NCI-H446 (cell line): ENCODE data around the gene GET4.
"Not testable (repeated sequence)": the region's sequence is repeated elsewhere in the genome, so short reads cannot be mapped to it uniquely, and the experiment has no call there.

ENCODE experiments used
- DNase-seq, 2 experiments: peaks; one replicate each; lab custom pipeline; 2025; lab: John Stamatoyannopoulos, UW

Gene GET4

GRCh38 chr7:845731-846130, 30.6 kb upstream of the GET4 start:
- DNase-seq, result no peak

GRCh38 chr7:846958-847650, 29.2 kb upstream of the GET4 start:
- DNase-seq, result not testable (repeated sequence)

GRCh38 chr7:847728-848127, 28.6 kb upstream of the GET4 start:
- not testable (repeated sequence) for DNase-seq

- no peak for DNase-seq
Observed at GRCh38 chr7:849145-849544, 27.2 kb upstream of the GET4 start.

- DNase-seq, result no peak
Observed at GRCh38 chr7:849781-850180, 26.6 kb upstream of the GET4 start.

- DNase-seq, result no peak
Observed at GRCh38 chr7:851204-851603, 25.1 kb upstream of the GET4 start.

GRCh38 chr7:853366-854117, 22.8 kb upstream of the GET4 start:
- no peak for DNase-seq

- DNase-seq, result no peak
Observed at GRCh38 chr7:854118-854775, 22.1 kb upstream of the GET4 start.

- DNase-seq, result no peak
Observed at GRCh38 chr7:855686-856369, 20.5 kb upstream of the GET4 start.

- no peak for DNase-seq
Observed at GRCh38 chr7:856444-857095, 19.8 kb upstream of the GET4 start.

- no peak for DNase-seq
Observed at GRCh38 chr7:857661-858060, 18.7 kb upstream of the GET4 start.

- no peak for DNase-seq
Observed at GRCh38 chr7:859359-860030, 16.9 kb upstream of the GET4 start.

- DNase-seq, result no peak
Observed at GRCh38 chr7:860149-860548, 16.2 kb upstream of the GET4 start.

GRCh38 chr7:861222-861621, 15.1 kb upstream of the GET4 start:
- DNase-seq, result no peak

GRCh38 chr7:862157-862556, 14.2 kb upstream of the GET4 start:
- DNase-seq, result no peak

- no peak for DNase-seq
Observed at GRCh38 chr7:863106-863505, 13.2 kb upstream of the GET4 start.

- DNase-seq, result no peak
Observed at GRCh38 chr7:865921-866320, 10.4 kb upstream of the GET4 start.

GRCh38 chr7:867001-867405, 9.4 kb upstream of the GET4 start:
- no peak for DNase-seq

- DNase-seq, result no peak
Observed at GRCh38 chr7:867406-868188, 8.8 kb upstream of the GET4 start.

- no peak for DNase-seq
Observed at GRCh38 chr7:868189-868486, 8.2 kb upstream of the GET4 start.

GRCh38 chr7:869348-869747, 7.0 kb upstream of the GET4 start:
- DNase-seq, result no peak
